HepG2 (cell line): ENCODE results near the gene NKAIN4. TPM values are rescaled to one million over a fixed set of nuclear protein-coding genes. Genes with fewer than 3 reads are reported as not detected.

ENCODE experiments used
- ATAC-seq: fragments of 200-7000 bp; cut with Tn5 transposase; 3 replicates; pipeline ENCODE4 v1.9.1; 2020; ENCODE audit warnings: mild to moderate bottlenecking, moderate library complexity
- BruUV-seq: library from RNA; stranded (reverse); fragments of 400-500 nt; replicated peaks from 2 replicates; lab custom pipeline; 2021; lab: Mats Ljungman, UMichigan
- CTCF ChIA-PET: fragments of 300-600 bp; formaldehyde crosslinking; extraction: SDS; loops from one replicate; lab custom pipeline; 2021; ENCODE audit warnings: low total read pairs, inconsistent platforms, low intra/inter-chr PET ratio; lab: Yijun Ruan, JAX
- POLR2A ChIA-PET: fragments of 350-600 bp; sonication (Branson Sonifier 250); formaldehyde crosslinking; loops from one replicate; lab custom pipeline; 2020; ENCODE audit warnings: antibody characterized with exemption, inconsistent platforms; lab: Yijun Ruan, JAX
- DNase-seq: peaks from one replicate; pipeline ENCODE4 v3.0.0-alpha.2; 2015; ENCODE audit warnings: low spot score
- FAIRE-seq: peaks from 3 replicates; lab custom pipeline; 2011; peaks lifted over from hg19 to GRCh38; lab: Jason Lieb, UNC
- H2AFZ ChIP-seq: one replicate; pipeline ENCODE4 v1.6.1; 2011; ENCODE audit warnings: low read length, inconsistent platforms
- H3K27ac ChIP-seq: fragments of 300-600 bp; 3 replicates; pipeline ENCODE4 v1.8.0; 2011; ENCODE audit warnings: mixed run types, mild to moderate bottlenecking, mixed read lengths, low read length, inconsistent platforms; ENCODE audit not compliant: insufficient read depth; ENCODE audit errors: extremely low read length
- H3K27me3 ChIP-seq, 2 experiments: fragments of 200-600 bp in 1 of 2; 2 replicates in 1 of 2; 3 replicates in 1 of 2; pipeline versions ENCODE4 v1.6.0 to v1.8.0; 2011; ENCODE audit warnings: low read length in 2 of 2, mild to moderate bottlenecking in 2 of 2, moderate library complexity in 2 of 2, inconsistent platforms in 1 of 2; ENCODE audit not compliant: insufficient read depth in 2 of 2, control insufficient read depth in 1 of 2
- H3K36me3 ChIP-seq, 2 experiments: fragments of 200-600 bp in 1 of 2; replicated peaks in 1 of 2; 2 replicates in 1 of 2; 3 replicates in 1 of 2; pipeline versions ENCODE4 v1.5.1 to v1.8.0; 2011; ENCODE audit warnings: low read length in 2 of 2, inconsistent platforms in 1 of 2; ENCODE audit not compliant: insufficient read depth in 2 of 2, control insufficient read depth in 1 of 2
- H3K4me1 ChIP-seq: 2 replicates; pipeline ENCODE4 v1.5.1; 2012; ENCODE audit warnings: low read length, inconsistent platforms; ENCODE audit not compliant: insufficient read depth
- H3K4me2 ChIP-seq: 2 replicates; pipeline ENCODE4 v1.6.0; 2011; ENCODE audit warnings: low read depth, low read length, inconsistent platforms
- H3K4me3 ChIP-seq, 3 experiments: fragments of 200-600 bp in 1 of 3; sonication (generic), shearing (Covaris generic) in 1 of 3; replicated peaks in 1 of 3; 2 replicates each; pipeline ENCODE4 v1.5.1; 2011 to 2016; ENCODE audit warnings: low read length in 3 of 3, inconsistent platforms in 2 of 3, low read depth in 2 of 3, mild to moderate bottlenecking in 2 of 3, control low read depth in 1 of 3, mixed read lengths in 1 of 3; ENCODE audit not compliant: insufficient read depth in 1 of 3
- H3K79me2 ChIP-seq: one replicate; pipeline ENCODE4 v1.6.1; 2011; ENCODE audit warnings: low read length, inconsistent platforms; ENCODE audit not compliant: insufficient read depth
- H3K9ac ChIP-seq: 2 replicates; pipeline ENCODE4 v1.6.0; 2011; ENCODE audit warnings: mild to moderate bottlenecking, low read depth, low read length, inconsistent platforms; ENCODE audit not compliant: insufficient read depth
- H3K9me3 ChIP-seq: 2 replicates; pipeline ENCODE4 v1.5.1; 2012; ENCODE audit warnings: mild to moderate bottlenecking, low read length
- H4K20me1 ChIP-seq: 2 replicates; pipeline ENCODE4 v1.6.0; 2011; ENCODE audit warnings: inconsistent platforms, mild to moderate bottlenecking, low read length, moderate library complexity; ENCODE audit not compliant: insufficient read depth
- AHR ChIP-seq: IDR thresholded peaks from 2 replicates; pipeline ENCODE4 v1.6.1; 2018; ENCODE audit warnings: missing genetic modification reagents, missing compliant biosample characterization
- ATF3 ChIP-seq: sonication (generic); formaldehyde crosslinking; IDR thresholded peaks from 2 replicates; pipeline ENCODE4 v1.4.0; 2020; ENCODE audit warnings: missing genetic modification reagents
- CBX1 ChIP-seq: IDR thresholded peaks from one replicate; pipeline ENCODE4 v1.6.1; 2016; ENCODE audit warnings: antibody characterized with exemption, low read depth
- DR1 ChIP-seq: sonication (generic); formaldehyde crosslinking; IDR thresholded peaks from 2 replicates; pipeline ENCODE4 v1.8.0; 2021; ENCODE audit warnings: mild to moderate bottlenecking, missing genetic modification reagents, inconsistent platforms
- E2F5 ChIP-seq: sonication (generic); formaldehyde crosslinking; conservative IDR thresholded peaks from 2 replicates; pipeline ENCODE4 v1.4.0; 2020; ENCODE audit warnings: missing genetic modification reagents
- EED ChIP-seq: sonication (generic); formaldehyde crosslinking; IDR thresholded peaks from 2 replicates; pipeline ENCODE4 v1.5.0; 2020; ENCODE audit warnings: mild to moderate bottlenecking, missing genetic modification reagents
- ERF ChIP-seq: IDR thresholded peaks from 2 replicates; pipeline ENCODE4 v1.6.1; 2018; ENCODE audit warnings: missing biosample characterization, missing genetic modification reagents
- EZH2 ChIP-seq: conservative IDR thresholded peaks from 2 replicates; pipeline ENCODE4 v1.6.1; 2012; ENCODE audit warnings: mild to moderate bottlenecking, low read depth, low read length, moderate library complexity
- FOXA1 ChIP-seq, 2 experiments: fragments of 450-650 bp in 1 of 2; sonication (generic) in 1 of 2; formaldehyde crosslinking in 1 of 2; IDR thresholded peaks; 2 replicates each; pipeline versions ENCODE4 v1.4.0 to v1.6.1; 2016 to 2020; ENCODE audit warnings: missing genetic modification reagents in 1 of 2
- KDM2A ChIP-seq: sonication (generic); formaldehyde crosslinking; IDR thresholded peaks from 2 replicates; pipeline ENCODE4 v1.4.0; 2020; ENCODE audit warnings: low read depth, missing genetic modification reagents, borderline replicate concordance
- PHF21A ChIP-seq: sonication (generic); formaldehyde crosslinking; IDR thresholded peaks from 2 replicates; pipeline ENCODE4 v1.5.0; 2020; ENCODE audit warnings: mild to moderate bottlenecking, missing genetic modification reagents
- SOX13 ChIP-seq, 3 experiments: fragments of 450-650 bp in 1 of 3; sonication (generic) in 1 of 3; formaldehyde crosslinking in 1 of 3; IDR thresholded peaks in 2 of 3; conservative IDR thresholded peaks in 1 of 3; 2 replicates each; pipeline versions ENCODE4 v1.5.0 to v1.6.1; 2016 to 2020; ENCODE audit warnings: antibody characterized with exemption in 1 of 3, mild to moderate bottlenecking in 1 of 3, missing compliant biosample characterization in 1 of 3, missing genetic modification reagents in 1 of 3, moderate library complexity in 1 of 3
- TSC22D2 ChIP-seq: sonication (generic); formaldehyde crosslinking; IDR thresholded peaks from 2 replicates; pipeline ENCODE4 v1.5.1; 2020; ENCODE audit warnings: missing genetic modification reagents, mild to moderate bottlenecking, borderline replicate concordance
- ZBTB46 ChIP-seq: sonication (generic); formaldehyde crosslinking; IDR thresholded peaks from 2 replicates; pipeline ENCODE4 v1.4.0; 2020; ENCODE audit warnings: mild to moderate bottlenecking, missing genetic modification reagents, borderline replicate concordance
- ZFP82 ChIP-seq: sonication (generic); formaldehyde crosslinking; IDR thresholded peaks from 2 replicates; pipeline ENCODE4 v1.5.1; 2020; ENCODE audit warnings: mild to moderate bottlenecking, missing genetic modification reagents, borderline replicate concordance
- ZNF121 ChIP-seq: sonication (generic); formaldehyde crosslinking; IDR thresholded peaks from 2 replicates; pipeline ENCODE4 v1.5.0; 2020; ENCODE audit warnings: mild to moderate bottlenecking, missing genetic modification reagents
- ZNF253 ChIP-seq: sonication (generic); formaldehyde crosslinking; IDR thresholded peaks from 2 replicates; pipeline ENCODE4 v1.8.0; 2022; ENCODE audit warnings: mild to moderate bottlenecking, missing genetic modification reagents, borderline replicate concordance
- ZNF547 ChIP-seq: sonication (generic); formaldehyde crosslinking; IDR thresholded peaks from 2 replicates; pipeline ENCODE4 v1.5.1; 2020; ENCODE audit warnings: mild to moderate bottlenecking, missing genetic modification reagents
- ZNF619 ChIP-seq: sonication (generic); formaldehyde crosslinking; IDR thresholded peaks from 2 replicates; pipeline ENCODE4 v1.4.0; 2020; ENCODE audit warnings: mild to moderate bottlenecking, missing genetic modification reagents
- ZSCAN12 ChIP-seq: sonication (generic); formaldehyde crosslinking; IDR thresholded peaks from 2 replicates; pipeline ENCODE4 v1.9.0; 2021; ENCODE audit warnings: mild to moderate bottlenecking, missing genetic modification reagents
- WGBS: methylation state at CpG from one replicate; pipeline ENCODE4 v1.1.6; 2017; ENCODE audit warnings: low lambda C conversion rate; 5-methylcytosine and 5-hydroxymethylcytosine counted together
- in situ Hi-C: cut with HindIII; loops from 2 replicates; pipeline ENCODE4 v1.10.0; 2017; ENCODE audit warnings: low pct_unique_long_range_greater_than_20kb; ENCODE audit not compliant: extremely low pct_ligation_motif_present
- intact Hi-C: fragments of 100-400 bp; cut with micrococcal nuclease; formaldehyde crosslinking; loops from one replicate; pipeline ENCODE4 v1.10.0; 2022; ENCODE audit not compliant: unreplicated experiment
- polyA plus RNA-seq, 8 experiments: library from polyadenylated mRNA; depleted of rRNA in 3 of 8; stranded (reverse) in 7 of 8; unstranded in 1 of 8; fragments of >200 nt; fragmentation: Illumina TruSeq in 4 of 8; extraction: Trizol in 4 of 8; gene quantifications; 2 replicates each; pipeline versions ENCODE4 v1.2.1 to v1.2.3, GENCODE V29; 2011 to 2016; ENCODE audit warnings: low read depth in 4 of 8, missing spikeins in 1 of 8, mixed read lengths in 1 of 8; ENCODE audit not compliant: insufficient read depth in 1 of 8
- total RNA-seq, 5 experiments: library from RNA; depleted of rRNA; stranded (reverse); fragments of >200 nt; fragmentation: Illumina TruSeq; extraction: Trizol; gene quantifications; 2 replicates each; pipeline ENCODE4 v1.2.3, GENCODE V29; 2016; ENCODE audit warnings: low read depth in 1 of 5

Gene NKAIN4
- total and polyA plus RNA-seq, 2 of the 13 experiments (the other 11 are each of a cell fraction or from before 2014, with no cell fraction given): not detected

GRCh38 chr20:63268671-63269439, 14.6 kb upstream of the NKAIN4 start:
- Histone ChIP-seq H2AFZ (no peak overlapping the region), H3K79me2 (peaks cover 11% of the 10 kb centered on the region), H3K9ac (no peak overlapping the region), H3K4me3 (peak overlapping the region in 1 of 3 experiments; percentile 21; a peak in 1 of 6 replicates), H3K27me3 (peaks cover 8 to 33% of the 10 kb centered on the region in 2 experiments; a peak in 4 of 5 replicates), H3K9me3 (no peaks in the 10 kb centered on the region), H3K4me2 (peak overlapping the region; percentile 38; the same call in 1 of the 2 replicates), H3K27ac (no peak overlapping the region), H4K20me1 (peaks cover 5% of the 10 kb centered on the region; the same call in 1 of the 2 replicates), H3K36me3 (no peaks in the 10 kb centered on the region), H3K4me1 (peaks cover 34% of the 10 kb centered on the region)
- no TSS peak for BruUV-seq
- ATAC-seq (peak; percentile 7; the same call in 1 of the 3 replicates), FAIRE-seq (peak; percentile 58), DNase-seq (peak; percentile 48)
- ChIA-PET CTCF (no interaction called here), POLR2A (no interaction called here)
- 10% methylated on average over 14 of the region's 18 CpGs for WGBS
- in situ Hi-C loops: no loop called here
- intact Hi-C loops: loop anchor here (5.0 kb wide), 1 partner anchor 47 kb away; no protein-coding TSS in a partner anchor
- TF ChIP-seq PHF21A (CRISPR knock-in tag) (no peak), ATF3 (CRISPR knock-in tag) (no peak), ERF (CRISPR knock-in tag) (no peak), EZH2 (no peak), ZSCAN12 (CRISPR knock-in tag) (no peak), ZFP82 (CRISPR knock-in tag) (no peak), CBX1 (no peak), TSC22D2 (CRISPR knock-in tag) (no peak), FOXA1 (IDR thresholded peaks at IDR 0.05) (no peak), FOXA1 (CRISPR knock-in tag; IDR thresholded peaks at IDR 0.05) (no peak), ZNF619 (no peak), ZBTB46 (CRISPR knock-in tag) (no peak), ZNF547 (no peak), EED (CRISPR knock-in tag) (0 out of 2 replicates have a peak, but pooled peaks have one; percentile 4), AHR (CRISPR knock-in tag) (no peak), DR1 (CRISPR knock-in tag) (no peak), ZNF121 (CRISPR knock-in tag) (no peak), ZNF253 (no peak), SOX13 (IDR thresholded peaks at IDR 0.05) (no peak), SOX13 (CRISPR knock-in tag; conservative IDR thresholded peaks at IDR 0.05 in 1 of 2, IDR thresholded peaks at IDR 0.05 in 1 of 2) (no peak), E2F5 (no peak), KDM2A (CRISPR knock-in tag) (no peak)
